Thoracic aorta (tissue), 2 donors: ENCODE results near the gene FRMD8. TPM values are rescaled to one million over a fixed set of nuclear protein-coding genes. Genes with fewer than 3 reads are reported as not detected.

Source experiments
- ATAC-seq: fragments of 150-250 bp; one replicate; pipeline ENCODE4 v1.8.0; 2017; ENCODE audit warnings: low read depth; ENCODE audit not compliant: insufficient number of reproducible peaks, low FRiP score
- DNase-seq: peaks from one replicate; pipeline ENCODE4 v3.0.0-alpha.2; 2020; ENCODE audit warnings: low spot score
- H3K27ac ChIP-seq, 2 donors: fragments of 200-600 bp; sonication (generic); 1 replicate in 1 of 2; 2 replicates in 1 of 2; pipeline ENCODE4 v1.5.1; 2016; ENCODE audit warnings: mild to moderate bottlenecking in 2 of 2, moderate library complexity in 2 of 2
- H3K27me3 ChIP-seq: fragments of 200-600 bp; sonication (generic); replicated peaks from 2 replicates; pipeline ENCODE4 v1.6.0; 2016; ENCODE audit warnings: mild to moderate bottlenecking; ENCODE audit not compliant: insufficient read depth
- H3K36me3 ChIP-seq: fragments of 200-600 bp; sonication (generic); one replicate; pipeline ENCODE4 v1.5.1; 2016
- H3K4me1 ChIP-seq, 2 donors: fragments of 200-600 bp; sonication (generic); 1 replicate in 1 of 2; 2 replicates in 1 of 2; pipeline versions ENCODE4 v1.5.1 to v1.6.0; 2016; ENCODE audit warnings: low read depth in 2 of 2, mild to moderate bottlenecking in 1 of 2; ENCODE audit not compliant: control insufficient read depth in 1 of 2
- H3K4me3 ChIP-seq: fragments of 200-600 bp; sonication (generic); 2 replicates; pipeline ENCODE4 v1.5.1; 2016; ENCODE audit warnings: mild to moderate bottlenecking
- H3K9me3 ChIP-seq: fragments of 200-600 bp; sonication (generic); 2 replicates; pipeline ENCODE4 v1.5.1; 2016
- CTCF ChIP-seq: fragments of 200-600 bp; sonication (generic); IDR thresholded peaks from one replicate; pipeline ENCODE4 v1.5.1; 2019; ENCODE audit warnings: antibody characterized with exemption
- total RNA-seq, 2 donors: library from RNA; depleted of rRNA; stranded (reverse); fragments of >200 nt; gene quantifications; one replicate each; pipeline versions ENCODE4 v1.1.0 to v1.2.3, GENCODE V29; 2016

Gene FRMD8
- total RNA-seq, 2 donors from 2014 or later: 45.2 to 45.9 TPM

- DNase-seq (no peak), ATAC-seq (no peak)
- peaks cover 4 to 33% of the 10 kb centered on the region in 2 donors for H3K4me1 ChIP-seq
- peaks cover 31% of the 10 kb centered on the region for H3K36me3 ChIP-seq
- peak overlapping the region; percentile 94 for H3K4me3 ChIP-seq
- H3K9me3 ChIP-seq: no peaks in the 10 kb centered on the region
- H3K27me3 ChIP-seq: no peaks in the 10 kb centered on the region
- H3K27ac ChIP-seq: peak overlapping the region; percentile 100
- no peak for TF ChIP-seq CTCF
Observed at GRCh38 chr11:65425971-65426838, 39.8 kb downstream of the FRMD8 start.

- peaks cover 8 to 42% of the 10 kb centered on the region in 2 donors for H3K4me1 ChIP-seq
- ATAC-seq (no peak), DNase-seq (no peak)
- peaks cover 31% of the 10 kb centered on the region for H3K36me3 ChIP-seq
- no peak for TF ChIP-seq CTCF
- H3K9me3 ChIP-seq: no peaks in the 10 kb centered on the region
- H3K27me3 ChIP-seq: no peaks in the 10 kb centered on the region
- H3K27ac ChIP-seq: peak overlapping the region; percentile 100
- H3K4me3 ChIP-seq: peak overlapping the region; percentile 94
Observed at GRCh38 chr11:65426839-65427690, 40.6 kb downstream of the FRMD8 start.

DNA sequence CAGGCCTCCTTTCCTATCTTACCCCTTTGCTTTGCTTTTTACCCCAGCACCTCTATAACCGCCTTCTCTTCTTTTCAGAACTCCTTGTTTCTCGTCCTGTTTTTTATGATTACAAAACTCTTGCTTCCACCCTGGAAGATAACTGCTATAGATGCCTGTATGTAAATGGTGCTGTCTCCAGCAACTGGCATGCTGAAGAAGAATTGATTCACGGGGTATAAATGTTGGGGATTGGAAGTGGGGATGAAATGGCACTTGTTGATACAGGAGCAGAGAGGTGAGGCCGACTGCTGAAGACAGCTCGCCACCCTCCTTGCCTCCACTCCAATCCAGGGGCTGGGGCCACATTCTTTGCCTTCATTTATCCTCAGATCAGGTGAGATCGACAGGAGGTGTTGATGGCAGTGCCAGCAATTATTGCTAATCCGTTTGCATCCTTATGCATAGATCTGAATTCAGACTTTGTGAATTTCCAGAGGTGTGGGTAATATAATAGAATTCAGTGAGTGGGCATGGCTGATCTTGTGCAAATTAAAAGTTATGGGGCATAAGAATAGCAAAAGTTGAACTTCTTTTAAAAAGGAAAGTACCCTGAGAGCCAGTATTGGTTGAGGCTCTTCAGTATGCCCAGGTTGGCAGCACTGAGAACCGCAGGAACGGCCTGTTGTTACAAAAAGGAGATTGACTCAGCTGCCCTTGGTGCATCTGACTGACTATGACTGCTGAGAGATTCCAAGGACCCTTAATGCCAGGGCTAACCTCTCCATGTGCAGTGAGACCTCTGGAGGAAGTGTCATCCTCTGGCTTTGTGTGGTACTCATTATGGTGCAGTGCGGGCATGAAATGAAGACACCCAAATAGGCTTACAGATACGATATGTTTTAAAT, 41.5 kb downstream of the FRMD8 start:
- Histone ChIP-seq H3K36me3 (peaks cover 31% of the 10 kb centered on the region), H3K27ac (peak overlapping the region; percentile 100), H3K4me1 (peaks cover 12 to 51% of the 10 kb centered on the region in 2 donors), H3K27me3 (no peaks in the 10 kb centered on the region), H3K9me3 (no peaks in the 10 kb centered on the region), H3K4me3 (peak overlapping the region; percentile 94)
- DNase-seq (no peak), ATAC-seq (no peak)
- TF ChIP-seq CTCF: no peak

- no peak for ATAC-seq
- Histone ChIP-seq H3K9me3 (no peaks in the 10 kb centered on the region), H3K36me3 (peaks cover 31% of the 10 kb centered on the region), H3K4me1 (peaks cover 16 to 58% of the 10 kb centered on the region in 2 donors), H3K4me3 (peak overlapping the region; percentile 94), H3K27ac (peak overlapping the region; percentile 30 to 100), H3K27me3 (no peaks in the 10 kb centered on the region)
- no peak for TF ChIP-seq CTCF
- no peak for DNase-seq
Observed at GRCh38 chr11:65428578-65429067, 42.2 kb downstream of the FRMD8 start.
